ENCODE measurements around the gene STN1.

GRCh38 chr10:103869336-103869735 is 48.6 kb downstream of the STN1 start:
- TF ChIP-seq GATA2 (IDR thresholded peaks at IDR 0.05; ENCODE audit: low read depth, low read length), result no peak
- TF ChIP-seq GATA3 (IDR thresholded peaks at IDR 0.05; ENCODE audit: low read depth, low read length), result no peak

Measured in SH-SY5Y (cell line).